ENCODE results near the gene PTPRN. TPM values are rescaled to one million over a fixed set of nuclear protein-coding genes. Genes with fewer than 3 reads are reported as not detected.

Gene PTPRN
- total RNA-seq, 1 experiment from 2014 or later: not detected

DNA sequence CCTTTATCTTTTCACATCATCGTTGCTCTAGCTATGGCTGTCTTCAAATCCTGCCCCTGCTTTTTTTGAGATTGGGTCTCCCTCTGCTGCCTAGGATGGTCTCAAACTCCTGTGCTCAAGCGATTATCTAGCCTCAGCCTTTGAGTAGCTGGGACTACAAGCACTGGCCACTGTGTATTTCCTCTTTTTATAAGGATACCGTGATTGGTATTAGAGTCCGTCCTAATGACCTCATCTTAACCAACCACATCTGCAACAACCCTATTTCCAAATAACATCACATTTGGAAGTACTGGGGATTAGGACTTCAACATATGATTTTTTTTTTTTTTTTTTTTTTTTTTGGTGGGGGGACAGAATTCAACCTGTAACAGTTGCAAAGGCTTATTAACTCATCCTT lies 14.2 kb upstream of the PTPRN start:
- ChIA-PET RAD21 (ENCODE audit: low non-redundant PET in 1 of 2, low total read pairs in 2 of 2, uncharacterized antibody in 2 of 2, unreplicated experiment in 2 of 2) (no interaction called here), POLR2A (no interaction called here), CTCF (no interaction called here)
- peaks cover 41% of the 10 kb centered on the region; the same call in 1 of the 2 replicates for H3K27me3 ChIP-seq (ENCODE audit: insufficient read depth, low read length)
- no TSS peak for BruUV-seq (replicated peaks)
- no peak overlapping the region for H3K9ac ChIP-seq (ENCODE audit: low read length)
- H3K4me1 ChIP-seq (ENCODE audit: control insufficient read depth in 1 of 2, insufficient read depth in 2 of 2, low read length in 2 of 2): no peaks in the 10 kb centered on the region
- H3K9me2 ChIP-seq (ENCODE audit: insufficient read depth): no peaks in the 10 kb centered on the region
- no peaks in the 10 kb centered on the region for H4K20me1 ChIP-seq (ENCODE audit: insufficient read depth)
- H3K36me3 ChIP-seq (ENCODE audit: control insufficient read depth in 1 of 2, insufficient read depth in 2 of 2, low read length in 2 of 2): no peaks in the 10 kb centered on the region
- no peak overlapping the region for H3K4me3 ChIP-seq (replicated peaks in 1 of 2; ENCODE audit: low read depth in 1 of 2, low read length in 2 of 2)
- no peak overlapping the region for H3K4me2 ChIP-seq (ENCODE audit: low read length)
- H2AFZ ChIP-seq (ENCODE audit: low read depth, low read length, poor library complexity, severe bottlenecking): no peak overlapping the region
- no peaks in the 10 kb centered on the region for H3K9me3 ChIP-seq (ENCODE audit: control insufficient read depth in 1 of 2, insufficient read depth in 1 of 2, low read depth in 1 of 2, low read length in 2 of 2)
- intact Hi-C loops (cut with micrococcal nuclease): no loop called here
- DNase-seq (ENCODE audit: low read depth, low spot score) (no peak), ATAC-seq (no peak)
- H3K79me2 ChIP-seq (ENCODE audit: insufficient read depth, low read length): no peaks in the 10 kb centered on the region
- H3K27ac ChIP-seq (ENCODE audit: low read depth, low read length): no peak overlapping the region
- TF ChIP-seq, protein P1, sequence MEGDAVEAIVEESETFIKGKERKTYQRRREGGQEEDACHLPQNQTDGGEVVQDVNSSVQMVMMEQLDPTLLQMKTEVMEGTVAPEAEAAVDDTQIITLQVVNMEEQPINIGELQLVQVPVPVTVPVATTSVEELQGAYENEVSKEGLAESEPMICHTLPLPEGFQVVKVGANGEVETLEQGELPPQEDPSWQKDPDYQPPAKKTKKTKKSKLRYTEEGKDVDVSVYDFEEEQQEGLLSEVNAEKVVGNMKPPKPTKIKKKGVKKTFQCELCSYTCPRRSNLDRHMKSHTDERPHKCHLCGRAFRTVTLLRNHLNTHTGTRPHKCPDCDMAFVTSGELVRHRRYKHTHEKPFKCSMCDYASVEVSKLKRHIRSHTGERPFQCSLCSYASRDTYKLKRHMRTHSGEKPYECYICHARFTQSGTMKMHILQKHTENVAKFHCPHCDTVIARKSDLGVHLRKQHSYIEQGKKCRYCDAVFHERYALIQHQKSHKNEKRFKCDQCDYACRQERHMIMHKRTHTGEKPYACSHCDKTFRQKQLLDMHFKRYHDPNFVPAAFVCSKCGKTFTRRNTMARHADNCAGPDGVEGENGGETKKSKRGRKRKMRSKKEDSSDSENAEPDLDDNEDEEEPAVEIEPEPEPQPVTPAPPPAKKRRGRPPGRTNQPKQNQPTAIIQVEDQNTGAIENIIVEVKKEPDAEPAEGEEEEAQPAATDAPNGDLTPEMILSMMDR (IDR thresholded peaks at IDR 0.05 in 2 of 3, conservative IDR thresholded peaks at IDR 0.05 in 1 of 3; ENCODE audit: borderline replicate concordance in 1 of 3, insufficient read depth in 1 of 3, low read depth in 2 of 3, low read length in 2 of 3): no peak
- TF ChIP-seq SIN3A (IDR thresholded peaks at IDR 0.05; ENCODE audit: low read depth) (no peak), FOSL1 (IDR thresholded peaks at IDR 0.05; ENCODE audit: low read depth) (no peak), EZH2 (IDR thresholded peaks at IDR 0.05) (no peak), CBX3 (IDR thresholded peaks at IDR 0.05; ENCODE audit: low read depth) (no peak), EZH2phosphoT487 (IDR thresholded peaks at IDR 0.05; ENCODE audit: borderline replicate concordance) (no peak), TCF7L2 (IDR thresholded peaks at IDR 0.05; ENCODE audit: borderline replicate concordance, extremely low read depth, insufficient read depth, insufficient read length) (no peak), ZNF274 (IDR thresholded peaks at IDR 0.05; ENCODE audit: low read depth, low read length) (no peak), SRF (IDR thresholded peaks at IDR 0.05; ENCODE audit: low read depth) (no peak)
- TF ChIP-seq, protein P2, sequence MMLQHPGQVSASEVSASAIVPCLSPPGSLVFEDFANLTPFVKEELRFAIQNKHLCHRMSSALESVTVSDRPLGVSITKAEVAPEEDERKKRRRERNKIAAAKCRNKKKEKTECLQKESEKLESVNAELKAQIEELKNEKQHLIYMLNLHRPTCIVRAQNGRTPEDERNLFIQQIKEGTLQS (IDR thresholded peaks at IDR 0.05): no peak

Measured in HCT116 (cell line).